Glomerular visceral epithelial cell (primary cell): ENCODE results near the gene TMED6.
"Not testable (repeated sequence)": the region's sequence is repeated elsewhere in the genome, so short reads cannot be mapped to it uniquely, and the experiment has no call there.

Experiments used
- DNase-seq: peaks from one replicate; pipeline ENCODE4 v3.0.0-alpha.2; 2016; ENCODE audit errors: extremely low spot score

Gene TMED6

GRCh38 chr16:69301861-69302260, 49.7 kb downstream of the TMED6 start:
- DNase-seq = no peak

- DNase-seq = no peak
Measured at GRCh38 chr16:69301187-69301586, 50.4 kb downstream of the TMED6 start.

DNA sequence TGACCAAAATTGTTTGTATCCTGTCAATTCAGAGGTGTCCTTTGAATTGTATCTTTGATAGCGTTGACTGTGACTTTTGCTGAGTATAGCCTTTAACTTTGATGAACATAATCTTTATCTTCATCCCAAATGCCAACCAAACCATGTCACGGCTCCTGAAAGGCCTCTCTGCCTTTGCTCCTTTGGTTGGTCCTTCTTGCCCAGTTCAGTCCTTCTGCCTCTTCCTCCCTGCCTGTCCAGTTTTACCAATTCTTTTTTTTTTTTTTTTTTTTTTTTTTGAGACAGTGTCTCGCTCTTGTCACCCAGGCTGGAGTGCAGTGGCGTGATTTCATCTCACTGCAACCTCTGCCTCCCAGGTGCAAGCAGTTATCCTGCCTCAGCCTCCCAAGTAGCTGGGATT, 53.3 kb downstream of the TMED6 start:
- DNase-seq = no peak

DNA sequence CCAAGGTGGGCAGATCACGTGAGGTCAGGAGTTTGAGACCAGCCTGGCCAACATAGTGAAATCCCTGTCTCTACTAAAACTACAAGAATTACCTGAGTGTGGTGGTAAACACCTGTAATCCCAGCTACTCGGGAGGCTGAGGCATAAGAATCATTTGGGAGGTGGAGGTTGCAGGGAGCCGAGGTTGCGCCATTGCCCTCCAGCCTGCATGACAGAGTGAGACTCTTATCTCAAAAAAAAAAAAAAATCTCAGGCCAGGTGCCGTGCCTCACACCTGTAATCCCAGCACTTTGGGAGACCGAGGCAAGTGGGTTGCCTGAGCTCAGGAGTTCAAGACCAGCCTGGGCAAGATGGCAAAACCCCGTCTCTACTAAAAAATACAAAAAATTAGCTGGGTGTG, 54.8 kb downstream of the TMED6 start:
- not testable (repeated sequence) for DNase-seq

GRCh38 chr16:69294051-69294450, 57.5 kb downstream of the TMED6 start:
- DNase-seq = no peak

- no peak for DNase-seq
Measured at GRCh38 chr16:69293401-69293800, 58.2 kb downstream of the TMED6 start.
